GM19328 (cell line): ENCODE data around the gene PRKACA.

Experiments
- ATAC-seq: cut with Tn5 transposase; IDR thresholded peaks from one replicate; pipeline ENCODE4 v1.9.1; 2021; ENCODE audit warnings: mild to moderate bottlenecking, moderate library complexity; ENCODE audit not compliant: unreplicated experiment

The PRKACA gene

GRCh38 chr19:14117668-14118164, at the start of gene PRKACA:
PRKACA (minus strand) TSS chr19:14117762; CDS start chr19:14117547, 215 bp downstream.
- peak; percentile 89 for ATAC-seq

GRCh38 chr19:14166999-14167575, 49.5 kb upstream of the PRKACA start:
- ATAC-seq: no peak

- ATAC-seq: no peak
Measured at GRCh38 chr19:14165990-14166830, 48.6 kb upstream of the PRKACA start.

GRCh38 chr19:14164724-14165493, 47.3 kb upstream of the PRKACA start:
- ATAC-seq: no peak

- no peak for ATAC-seq
Measured at GRCh38 chr19:14164082-14164481, 46.5 kb upstream of the PRKACA start.

- ATAC-seq: no peak
Measured at GRCh38 chr19:14162871-14163297, 45.3 kb upstream of the PRKACA start.

GRCh38 chr19:14161305-14161704, 43.7 kb upstream of the PRKACA start:
- no peak for ATAC-seq

- no peak for ATAC-seq
Measured at GRCh38 chr19:14160017-14160703, 42.6 kb upstream of the PRKACA start.

- no peak for ATAC-seq
Measured at GRCh38 chr19:14159059-14159458, 41.5 kb upstream of the PRKACA start.

- ATAC-seq: no peak
Measured at GRCh38 chr19:14158276-14159023, 40.9 kb upstream of the PRKACA start.

- ATAC-seq: no peak
Measured at GRCh38 chr19:14156971-14157717, 39.6 kb upstream of the PRKACA start.

- ATAC-seq: no peak
Measured at GRCh38 chr19:14156122-14156521, 38.6 kb upstream of the PRKACA start.

GRCh38 chr19:14155371-14155770, 37.8 kb upstream of the PRKACA start:
- ATAC-seq: no peak

- no peak for ATAC-seq
Measured at GRCh38 chr19:14152713-14153112, 35.2 kb upstream of the PRKACA start.

- no peak for ATAC-seq
Measured at GRCh38 chr19:14150770-14151661, 33.5 kb upstream of the PRKACA start.

GRCh38 chr19:14150041-14150769, 32.6 kb upstream of the PRKACA start:
- ATAC-seq: no peak

GRCh38 chr19:14149509-14149994, 32.0 kb upstream of the PRKACA start:
- ATAC-seq: no peak
